OCI-LY7 (cell line): Measurements from ENCODE around the gene RTKN2.

Source experiments
- CTCF ChIP-seq: fragments of 200-600 bp; sonication (generic); conservative IDR thresholded peaks from 2 replicates; pipeline ENCODE4 v1.5.1; 2014; ENCODE audit warnings: mild to moderate bottlenecking, antibody characterized with exemption, low read length, moderate library complexity, mixed read lengths
- EZH2phosphoT487 ChIP-seq: fragments of 200-600 bp; sonication (generic); IDR thresholded peaks from 2 replicates; pipeline ENCODE4 v1.6.1; 2018; ENCODE audit warnings: low read depth, borderline replicate concordance, mild to moderate bottlenecking, mixed run types, antibody characterized with exemption, low read length, moderate library complexity, mixed read lengths

GRCh38 chr10:62253704-62254103 lies 14.9 kb downstream of the RTKN2 start:
- TF ChIP-seq CTCF: no peak
- TF ChIP-seq EZH2phosphoT487: no peak
